HuH-7.5 (cell line): ENCODE measurements around the gene GXYLT2.

ENCODE experiments used
- DNase-seq: peaks from one replicate; pipeline ENCODE4 v3.0.0; 2011; ENCODE audit warnings: low spot score

Gene GXYLT2

GRCh38 chr3:72887705-72888545 lies at the start of gene GXYLT2:
Gene GXYLT2, plus strand, starts transcription at chr3:72888046. Its CDS starts 188 bp downstream, at chr3:72888234.
- peak; percentile 50 for DNase-seq

- no peak for DNase-seq
Measured at GRCh38 chr3:72839057-72839456, 48.8 kb upstream of the GXYLT2 start.

GRCh38 chr3:72844436-72844993 lies 43.3 kb upstream of the GXYLT2 start:
- DNase-seq, result no peak

- no peak for DNase-seq
Measured at GRCh38 chr3:72846166-72846565, 41.7 kb upstream of the GXYLT2 start.

- DNase-seq, result no peak
Measured at GRCh38 chr3:72847282-72847681, 40.6 kb upstream of the GXYLT2 start.

GRCh38 chr3:72847751-72848702 lies 39.8 kb upstream of the GXYLT2 start, which contains the start of gene SHQ1:
Gene SHQ1, minus strand, starts transcription at chr3:72848445. Its CDS starts 105 bp downstream, at chr3:72848340.
- peak; percentile 55 for DNase-seq

- no peak for DNase-seq
Measured at GRCh38 chr3:72848703-72849081, 39.2 kb upstream of the GXYLT2 start.

GRCh38 chr3:72855001-72855400 lies 32.8 kb upstream of the GXYLT2 start:
- no peak for DNase-seq

GRCh38 chr3:72860053-72860452 lies 27.8 kb upstream of the GXYLT2 start:
- DNase-seq, result no peak

GRCh38 chr3:72860846-72861245 lies 27.0 kb upstream of the GXYLT2 start:
- DNase-seq, result no peak

GRCh38 chr3:72862314-72863090 lies 25.3 kb upstream of the GXYLT2 start:
- no peak for DNase-seq

GRCh38 chr3:72872183-72872582 lies 15.7 kb upstream of the GXYLT2 start:
- DNase-seq, result no peak

- DNase-seq, result no peak
Measured at GRCh38 chr3:72887343-72887704, 522 bp upstream of the GXYLT2 start.

- DNase-seq, result no peak
Measured at GRCh38 chr3:72888546-72889309, 882 bp downstream of the GXYLT2 start.

GRCh38 chr3:72889310-72890165 lies 1.7 kb downstream of the GXYLT2 start:
- no peak for DNase-seq

- DNase-seq, result no peak
Measured at GRCh38 chr3:72890166-72890925, 2.5 kb downstream of the GXYLT2 start.

- no peak for DNase-seq
Measured at GRCh38 chr3:72891053-72891855, 3.4 kb downstream of the GXYLT2 start.

GRCh38 chr3:72892081-72892775 lies 4.4 kb downstream of the GXYLT2 start:
- DNase-seq, result no peak
